ENCODE measurements around the gene SMIM1. TPM values are rescaled to one million over a fixed set of nuclear protein-coding genes. Genes with fewer than 3 reads are reported as not detected.

SMIM1 gene
- total RNA-seq, 4 donors from 2014 or later: 1.5 to 5.3 TPM; not detected in 2

DNA sequence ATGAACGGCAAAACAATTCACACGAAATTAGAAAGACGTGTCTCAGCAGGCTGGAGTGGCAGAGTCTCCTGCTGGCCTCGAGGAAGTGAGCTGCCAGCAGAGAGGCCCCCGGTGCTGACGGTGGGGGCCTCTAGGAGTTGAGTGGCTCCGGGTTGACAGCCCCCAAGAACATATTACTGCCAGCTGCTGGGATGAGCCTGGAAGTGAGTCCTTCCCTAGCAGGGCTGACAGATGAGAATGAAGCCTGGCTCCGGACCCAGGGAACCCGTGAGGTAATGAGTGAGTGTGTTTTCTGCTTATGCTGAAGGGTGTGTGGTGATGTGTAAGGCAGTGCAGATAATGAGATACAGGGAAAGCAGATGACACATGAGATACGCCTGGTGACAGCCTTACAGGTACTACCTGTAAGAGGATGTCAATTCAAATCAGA lies 47.2 kb downstream of the SMIM1 start:
- DNase-seq: no peak
- TF ChIP-seq, protein P1, sequence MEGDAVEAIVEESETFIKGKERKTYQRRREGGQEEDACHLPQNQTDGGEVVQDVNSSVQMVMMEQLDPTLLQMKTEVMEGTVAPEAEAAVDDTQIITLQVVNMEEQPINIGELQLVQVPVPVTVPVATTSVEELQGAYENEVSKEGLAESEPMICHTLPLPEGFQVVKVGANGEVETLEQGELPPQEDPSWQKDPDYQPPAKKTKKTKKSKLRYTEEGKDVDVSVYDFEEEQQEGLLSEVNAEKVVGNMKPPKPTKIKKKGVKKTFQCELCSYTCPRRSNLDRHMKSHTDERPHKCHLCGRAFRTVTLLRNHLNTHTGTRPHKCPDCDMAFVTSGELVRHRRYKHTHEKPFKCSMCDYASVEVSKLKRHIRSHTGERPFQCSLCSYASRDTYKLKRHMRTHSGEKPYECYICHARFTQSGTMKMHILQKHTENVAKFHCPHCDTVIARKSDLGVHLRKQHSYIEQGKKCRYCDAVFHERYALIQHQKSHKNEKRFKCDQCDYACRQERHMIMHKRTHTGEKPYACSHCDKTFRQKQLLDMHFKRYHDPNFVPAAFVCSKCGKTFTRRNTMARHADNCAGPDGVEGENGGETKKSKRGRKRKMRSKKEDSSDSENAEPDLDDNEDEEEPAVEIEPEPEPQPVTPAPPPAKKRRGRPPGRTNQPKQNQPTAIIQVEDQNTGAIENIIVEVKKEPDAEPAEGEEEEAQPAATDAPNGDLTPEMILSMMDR (IDR thresholded peaks at IDR 0.05): no peak
- TF ChIP-seq POLR2A (IDR thresholded peaks at IDR 0.05): no peak
- 36 to 46% methylated on average over 10 of the region's 10 CpGs for WGBS, 2 donors
- no peaks in the 10 kb centered on the region for H3K9me3 ChIP-seq
- no peak overlapping the region for H3K27ac ChIP-seq
- H3K4me1 ChIP-seq: no peaks in the 10 kb centered on the region
- no peak overlapping the region for H3K4me3 ChIP-seq
- peaks cover 11 to 96% (median 22%) of the 10 kb centered on the region in 3 donors for H3K36me3 ChIP-seq
- no peaks in the 10 kb centered on the region for H3K27me3 ChIP-seq
- intact Hi-C loops (cut with DNase I): no loop called here

DNA sequence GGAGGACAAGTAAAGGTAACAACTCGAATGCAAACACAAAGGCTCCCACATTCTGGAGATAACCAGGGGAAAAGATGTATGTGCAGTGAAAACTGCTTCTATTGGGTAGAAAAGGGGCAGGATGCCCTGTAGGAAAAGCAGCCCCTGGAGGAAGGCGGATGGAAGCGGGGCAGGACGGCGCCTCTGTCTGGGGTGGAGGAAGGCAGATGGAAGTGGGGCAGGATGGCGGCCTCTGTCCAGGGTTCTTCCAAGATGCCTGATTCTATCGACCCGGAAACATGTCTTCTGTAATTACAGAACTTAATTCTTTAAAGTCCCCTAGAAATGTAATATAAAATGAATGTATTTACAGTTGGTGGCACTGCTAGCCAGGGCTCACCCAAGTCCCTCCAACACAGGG lies 47.8 kb downstream of the SMIM1 start:
- WGBS, 2 donors: 87 to 89% methylated on average over 5 to 8 of the region's 8 CpGs
- Histone ChIP-seq H3K9me3 (no peaks in the 10 kb centered on the region), H3K27me3 (no peaks in the 10 kb centered on the region), H3K27ac (no peak overlapping the region), H3K4me1 (no peaks in the 10 kb centered on the region), H3K4me3 (no peak overlapping the region), H3K36me3 (peaks cover 11 to 96% (median 22%) of the 10 kb centered on the region in 3 donors)
- intact Hi-C loops (cut with DNase I): no loop called here
- TF ChIP-seq POLR2A (IDR thresholded peaks at IDR 0.05): no peak
- TF ChIP-seq, protein P1 (IDR thresholded peaks at IDR 0.05): no peak
- DNase-seq: no peak

DNA sequence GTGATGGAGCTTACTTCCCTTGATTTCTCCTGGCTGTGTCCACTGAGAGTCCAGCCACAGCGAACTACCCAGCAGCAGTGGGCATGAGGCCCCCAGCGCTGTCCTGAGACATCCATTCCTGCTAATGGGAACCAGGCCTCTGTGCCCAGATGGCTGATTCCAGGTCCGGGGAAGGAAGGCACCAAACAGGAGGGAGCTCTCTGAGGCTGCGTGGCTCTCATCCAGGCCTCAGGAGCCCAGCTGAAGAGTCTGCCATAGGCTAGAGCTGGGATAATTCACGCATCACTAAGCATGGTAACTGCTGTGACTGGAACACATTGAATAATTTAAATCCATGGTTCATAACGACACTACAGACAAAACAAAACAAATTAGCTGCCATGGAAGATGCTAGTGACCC lies 48.5 kb downstream of the SMIM1 start:
- H3K27ac ChIP-seq: no peak overlapping the region
- no peak for TF ChIP-seq POLR2A (IDR thresholded peaks at IDR 0.05)
- TF ChIP-seq, protein P1 (IDR thresholded peaks at IDR 0.05): no peak
- intact Hi-C loops (cut with DNase I): no loop called here
- no peak overlapping the region for H3K4me3 ChIP-seq
- no peaks in the 10 kb centered on the region for H3K4me1 ChIP-seq
- no peaks in the 10 kb centered on the region for H3K9me3 ChIP-seq
- WGBS, 2 donors: 85 to 86% methylated on average over 5 to 6 of the region's 6 CpGs
- DNase-seq: no peak
- H3K36me3 ChIP-seq: peaks cover 11 to 96% (median 24%) of the 10 kb centered on the region in 3 donors
- no peaks in the 10 kb centered on the region for H3K27me3 ChIP-seq

DNA sequence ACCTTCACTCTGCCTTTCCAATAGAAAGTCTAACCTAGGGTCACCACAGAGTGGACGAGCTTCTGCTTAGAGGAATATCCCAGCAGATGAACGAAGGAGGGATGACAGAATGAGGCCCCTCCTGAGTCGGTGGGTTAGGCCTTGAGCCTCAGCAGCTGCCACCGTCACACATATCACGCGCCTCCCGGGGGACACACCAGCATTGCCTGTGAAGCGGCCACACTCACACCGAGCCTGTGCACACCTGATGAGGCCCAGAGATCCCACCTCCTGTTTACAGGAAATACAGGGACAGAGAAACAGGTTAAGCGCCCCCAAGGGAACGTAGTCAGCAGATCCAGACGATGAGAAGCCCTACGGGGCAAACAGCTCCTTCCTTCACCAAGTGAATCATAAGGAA lies 48.9 kb downstream of the SMIM1 start:
- 78 to 87% methylated on average over 8 to 13 of the region's 13 CpGs for WGBS, 2 donors
- no peak for DNase-seq
- no peak for TF ChIP-seq POLR2A (IDR thresholded peaks at IDR 0.05)
- TF ChIP-seq, protein P1 (IDR thresholded peaks at IDR 0.05): no peak

DNA sequence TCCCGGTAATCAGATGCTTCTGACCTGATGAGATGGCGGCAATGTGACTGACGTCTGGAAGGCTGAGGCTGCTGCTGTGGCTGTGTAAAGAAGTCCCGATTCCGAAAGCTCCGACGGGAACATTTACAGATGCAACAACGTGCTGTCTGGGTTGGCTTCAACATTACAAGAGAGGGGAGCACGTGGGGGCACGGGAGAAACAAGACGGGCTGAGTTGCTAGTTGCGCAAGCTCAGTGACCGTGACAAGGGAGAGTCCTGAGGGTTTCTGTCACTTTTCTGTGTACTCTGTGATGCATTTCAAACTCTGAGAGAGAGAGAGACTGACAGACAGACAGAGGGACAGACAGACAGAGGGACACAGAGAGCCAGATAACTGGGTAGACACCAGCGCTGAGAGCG lies 49.4 kb downstream of the SMIM1 start:
- Histone ChIP-seq H3K4me1 (no peaks in the 10 kb centered on the region), H3K9me3 (no peaks in the 10 kb centered on the region), H3K4me3 (no peak overlapping the region), H3K27me3 (no peaks in the 10 kb centered on the region), H3K36me3 (peaks cover 16 to 96% (median 28%) of the 10 kb centered on the region in 3 donors), H3K27ac (no peak overlapping the region)
- 80 to 86% methylated on average over 15 of the region's 15 CpGs for WGBS, 2 donors
- intact Hi-C loops (cut with DNase I): no loop called here
- no peak for DNase-seq
- no peak for TF ChIP-seq POLR2A (IDR thresholded peaks at IDR 0.05)
- TF ChIP-seq, protein P1 (IDR thresholded peaks at IDR 0.05): no peak

More for the DNA sequence above, 48.9 kb downstream of the SMIM1 start:
- intact Hi-C loops (cut with DNase I): no loop called here
- Histone ChIP-seq H3K9me3 (no peaks in the 10 kb centered on the region), H3K27ac (no peak overlapping the region), H3K4me1 (no peaks in the 10 kb centered on the region), H3K4me3 (no peak overlapping the region), H3K36me3 (peaks cover 11 to 96% (median 24%) of the 10 kb centered on the region in 3 donors), H3K27me3 (no peaks in the 10 kb centered on the region)
